IPS-NIHi7 (cell line): ENCODE results near the gene ZNF841.
"Not testable (repeated sequence)": the region's sequence is repeated elsewhere in the genome, so short reads cannot be mapped to it uniquely, and the experiment has no call there.

Experiments
- DNase-seq: peaks from one replicate; pipeline ENCODE4 v3.0.0; 2012; ENCODE audit warnings: mixed read lengths; ENCODE audit errors: extremely low spot score

The ZNF841 gene

DNA sequence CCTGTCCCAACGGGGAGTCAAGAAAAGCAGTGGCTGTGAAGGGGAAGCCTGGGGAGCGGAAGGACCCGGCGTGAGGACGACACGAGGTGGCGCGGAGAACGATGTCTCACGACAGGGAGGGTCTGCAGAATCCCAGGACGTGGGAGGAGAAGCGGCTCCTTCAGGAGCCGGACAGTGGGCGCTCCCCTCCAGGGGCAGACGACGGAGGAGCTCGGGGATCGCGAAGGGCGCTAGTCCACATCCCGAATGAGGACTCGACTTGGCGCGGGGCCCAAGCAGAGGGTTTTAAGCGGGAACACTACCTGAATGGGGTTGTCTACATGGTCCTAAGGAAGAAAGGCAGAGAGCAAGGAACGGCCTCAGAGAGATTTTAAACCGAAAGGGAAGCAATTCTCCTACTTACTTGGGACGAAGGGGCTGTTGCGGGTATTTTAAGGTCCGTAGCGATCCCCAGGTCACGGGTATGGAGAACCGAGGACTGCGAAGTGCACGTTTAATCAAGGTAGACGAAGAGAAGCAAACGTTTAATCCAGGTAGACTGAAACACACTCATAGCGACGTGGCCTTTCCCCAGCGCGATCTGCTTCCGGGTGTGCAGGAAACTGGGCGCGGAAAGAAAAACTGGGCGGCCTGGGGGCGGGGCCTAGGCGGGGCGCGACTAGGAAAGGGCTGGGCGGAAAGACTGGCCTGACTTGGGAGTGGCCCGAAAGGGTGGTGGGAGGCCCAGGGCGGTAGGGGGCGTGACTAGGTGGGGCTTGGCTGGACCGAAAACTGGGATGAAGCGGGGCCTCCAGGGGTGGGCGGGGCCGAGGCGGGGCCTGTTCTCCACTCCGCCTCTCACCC lies at the start of gene ZNF841:
Gene ZNF841 (minus strand): TSS at position 594 of the 843 bp plus-strand sequence. CDS start 10,964 bp downstream, outside the sequence.
- DNase-seq = peak; percentile 99

DNA sequence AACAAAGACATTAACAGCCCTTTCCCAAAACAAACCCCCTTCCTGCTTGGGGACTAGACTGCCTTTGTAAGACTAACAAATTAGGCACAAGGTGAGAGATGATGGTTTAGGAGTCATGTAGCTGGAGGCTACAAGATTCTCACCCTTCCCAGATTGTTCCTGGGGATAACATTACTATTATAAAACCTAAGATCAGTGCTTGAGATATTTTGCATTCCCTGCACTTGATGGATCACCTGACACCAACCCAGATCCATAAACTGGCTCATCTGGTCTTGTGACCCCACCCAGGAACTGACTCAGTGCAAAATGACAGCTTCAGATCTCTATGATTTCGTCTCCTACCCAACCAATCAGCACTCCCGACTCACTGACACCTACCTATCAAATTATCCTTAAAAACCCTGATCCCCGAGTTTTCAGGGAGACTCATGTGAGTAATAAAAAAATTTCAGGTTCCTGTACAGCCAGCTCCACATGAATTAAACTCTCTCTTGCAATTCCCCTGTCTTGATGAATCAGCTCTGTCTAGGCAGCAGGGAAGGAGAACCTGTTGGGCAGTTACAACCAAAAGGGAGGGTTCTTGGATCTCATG lies 46.5 kb upstream of the ZNF841 start:
- no peak for DNase-seq

DNA sequence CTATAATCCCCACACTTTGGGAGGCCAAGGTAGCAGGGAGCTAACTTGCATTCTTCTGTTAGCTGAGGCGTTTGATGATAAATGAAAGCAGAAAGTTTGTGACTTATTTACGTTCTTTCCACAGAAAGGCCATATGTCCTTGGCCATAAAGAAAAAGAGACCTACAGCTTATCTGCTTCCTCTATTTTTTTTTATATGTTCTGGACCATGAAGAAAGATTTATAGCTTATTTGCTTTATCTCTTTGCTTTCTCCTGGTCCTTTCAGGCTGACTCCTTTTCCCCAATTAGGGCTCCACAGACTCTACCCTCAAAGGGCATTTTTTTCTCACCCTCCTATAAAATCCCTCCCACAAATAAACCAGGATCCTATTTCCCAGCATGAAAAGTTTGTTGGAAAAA lies 45.6 kb upstream of the ZNF841 start:
- DNase-seq = no peak

DNA sequence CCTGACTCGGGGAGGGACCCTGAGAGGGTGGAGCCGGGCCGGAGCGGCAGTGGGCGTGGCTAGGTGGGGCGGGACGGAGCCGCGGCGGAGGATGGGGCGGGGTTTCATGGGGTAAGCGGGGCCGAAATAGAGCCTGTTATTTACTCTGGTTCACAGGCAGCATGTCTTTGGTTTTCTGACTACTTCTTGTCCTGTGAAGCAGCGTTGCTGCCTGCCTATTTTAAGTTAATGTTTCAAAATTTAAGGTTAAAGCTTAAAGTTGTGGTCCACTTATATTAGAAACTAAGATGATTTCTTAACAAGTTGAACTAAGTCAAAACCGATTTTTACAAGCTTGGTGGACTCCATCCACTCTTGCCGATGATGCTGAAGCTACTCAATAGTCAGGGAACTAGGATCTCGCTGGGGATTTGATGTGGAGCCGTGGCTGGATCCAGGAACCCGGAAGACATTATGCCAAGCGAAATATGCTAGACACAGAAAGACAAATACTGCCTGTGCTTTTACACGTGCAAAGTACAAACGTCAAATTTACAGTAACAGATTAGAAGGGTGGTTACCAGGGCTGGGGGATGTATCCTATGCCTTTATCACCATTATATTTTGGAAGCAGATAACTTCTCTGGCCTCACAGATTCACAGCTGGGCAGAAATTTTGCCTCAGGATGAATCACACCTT lies 44.6 kb upstream of the ZNF841 start:
- peak; percentile 99 for DNase-seq

- DNase-seq = peak; percentile 83
Observed at GRCh38 chr19:52139252-52140031, 43.9 kb upstream of the ZNF841 start, which contains the start of gene ZNF616. TSS of gene ZNF616 (minus strand) at chr19:52139938. CDS start at chr19:52130512, 9,426 bp downstream.

DNA sequence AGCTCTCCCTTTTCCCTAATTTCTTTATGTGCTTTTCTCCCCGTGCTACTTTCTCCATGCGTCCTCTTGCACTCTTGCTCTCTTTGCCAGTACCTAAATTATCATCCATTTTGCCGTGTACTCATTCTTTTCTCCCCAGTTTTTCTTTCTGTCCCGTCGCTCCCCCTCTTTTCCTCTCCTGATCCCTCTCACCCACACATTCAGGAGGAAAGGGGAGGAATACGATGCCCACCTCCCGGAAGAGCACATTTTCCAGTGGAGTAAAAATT lies 43.4 kb upstream of the ZNF841 start:
- DNase-seq = no peak

GRCh38 chr19:52138278-52138982 lies 42.9 kb upstream of the ZNF841 start:
- peak; percentile 67 for DNase-seq

GRCh38 chr19:52120286-52120685 lies 24.7 kb upstream of the ZNF841 start:
- no peak for DNase-seq

DNA sequence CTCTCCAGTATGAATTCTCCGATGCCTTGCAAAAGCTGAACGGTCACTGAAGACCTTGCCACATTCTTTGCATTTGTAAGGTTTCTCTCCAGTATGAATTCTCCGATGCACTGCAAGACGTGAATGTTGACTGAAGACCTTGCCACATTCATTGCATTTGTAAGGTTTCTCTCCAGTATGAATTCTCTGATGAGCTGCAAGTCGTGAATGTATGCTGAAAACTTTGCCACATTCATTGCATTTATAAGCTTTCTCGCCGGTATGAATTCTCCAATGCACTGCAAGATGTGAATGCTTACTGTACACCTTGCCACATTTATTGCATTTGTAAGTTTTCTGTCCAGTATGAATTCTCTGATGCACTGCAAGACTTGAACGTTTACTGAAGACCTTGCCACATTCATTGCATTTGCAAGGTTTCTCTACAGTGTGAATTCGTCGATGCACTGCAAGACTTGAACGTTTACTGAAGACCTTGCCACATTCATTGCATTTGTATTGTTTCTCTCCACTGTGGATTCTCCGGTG lies 20.0 kb upstream of the ZNF841 start:
- no peak for DNase-seq

GRCh38 chr19:52114691-52115090 lies 19.1 kb upstream of the ZNF841 start:
- no peak for DNase-seq

GRCh38 chr19:52112624-52113023 lies 17.1 kb upstream of the ZNF841 start:
- DNase-seq = no peak

DNA sequence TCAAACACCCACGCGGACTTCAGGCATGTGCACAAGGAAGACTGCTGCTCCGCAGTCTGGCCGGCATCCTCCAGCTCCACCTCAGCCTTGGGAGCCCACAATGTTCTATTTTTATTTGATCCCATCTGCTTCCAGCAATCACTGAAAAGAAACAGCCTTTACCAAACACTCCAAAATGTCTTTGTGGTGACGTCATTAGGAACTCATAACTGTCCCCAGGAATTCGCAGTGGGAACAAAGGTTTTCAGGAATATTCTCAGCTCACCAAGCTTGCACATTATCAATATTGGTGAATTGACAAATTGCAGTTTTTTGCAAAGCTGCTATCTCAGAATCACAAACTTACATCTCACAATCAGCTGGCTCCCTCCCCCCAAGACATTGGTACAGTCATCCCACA lies 15.2 kb upstream of the ZNF841 start:
- no peak for DNase-seq

- DNase-seq = no peak
Observed at GRCh38 chr19:52102782-52103181, 7.2 kb upstream of the ZNF841 start.

- DNase-seq = no peak
Observed at GRCh38 chr19:52101866-52102562, 6.4 kb upstream of the ZNF841 start.

GRCh38 chr19:52099497-52100138 lies 4.1 kb upstream of the ZNF841 start:
- no peak for DNase-seq

DNA sequence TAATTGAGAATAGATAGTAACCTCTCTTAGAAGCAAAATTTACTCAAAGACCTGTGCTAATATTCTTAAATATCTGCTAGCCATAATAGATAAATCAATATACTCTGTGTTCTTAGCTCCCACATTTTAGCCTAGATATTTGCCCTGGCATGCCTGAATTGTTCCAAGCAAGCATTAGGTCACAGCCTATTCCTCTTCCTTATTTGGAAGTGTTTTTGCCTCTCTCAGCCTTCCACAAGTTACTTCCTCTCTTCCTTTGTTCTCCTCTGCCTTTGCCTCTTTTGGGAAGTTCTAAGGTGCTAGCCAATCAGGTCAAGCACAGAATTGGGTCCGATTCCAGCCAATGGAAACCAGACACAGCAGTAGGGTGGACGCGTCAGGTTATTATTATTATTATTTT lies 851 bp upstream of the ZNF841 start:
- DNase-seq = not testable (repeated sequence)

GRCh38 chr19:52094526-52095130 lies 937 bp downstream of the ZNF841 start:
- DNase-seq = no peak

DNA sequence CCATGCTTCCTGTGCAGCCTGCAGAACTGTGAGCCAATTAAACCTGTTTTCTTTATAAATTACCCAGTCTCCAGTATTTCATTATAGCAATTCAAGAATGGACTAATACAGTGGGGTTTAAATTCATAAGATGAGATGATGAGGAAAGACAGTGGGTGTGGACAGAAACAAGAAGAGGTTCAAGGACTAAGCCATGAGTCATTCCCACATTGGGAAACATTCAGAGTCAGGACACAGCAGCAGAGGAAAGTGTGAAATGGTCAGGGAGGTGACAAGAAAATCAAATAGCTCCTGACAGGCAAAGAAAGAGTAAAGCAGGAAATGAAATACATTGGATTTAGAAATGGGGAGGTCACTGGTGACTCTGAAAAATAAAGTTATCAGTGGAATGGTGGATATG lies 9.1 kb downstream of the ZNF841 start:
- no peak for DNase-seq

DNA sequence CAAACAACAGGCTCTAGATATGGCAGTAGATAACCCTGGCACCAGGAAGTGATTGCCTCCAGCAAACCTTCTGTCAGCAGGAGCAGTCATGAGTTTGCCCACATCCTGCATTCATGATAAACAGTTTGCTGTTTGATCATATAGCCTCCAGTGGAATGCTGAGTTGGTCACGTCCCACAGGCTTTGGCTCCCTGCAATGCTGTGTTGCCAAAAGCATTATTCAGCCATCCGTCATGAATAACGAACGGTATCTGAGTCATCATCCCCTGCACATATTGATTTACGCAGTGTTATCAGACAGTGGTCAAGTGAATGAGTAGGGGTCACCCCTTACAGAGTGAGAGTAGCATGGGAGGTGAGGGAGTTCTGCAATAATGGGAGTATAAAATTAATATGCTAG lies 25.1 kb downstream of the ZNF841 start:
- DNase-seq = no peak

- no peak for DNase-seq
Observed at GRCh38 chr19:52069653-52070052, 25.9 kb downstream of the ZNF841 start.
